ENCODE results near the gene HMCN2.

Gene HMCN2

GRCh38 chr9:130383979-130384676, 118.6 kb downstream of the HMCN2 start:
- H3K9ac ChIP-seq (ENCODE audit: low read length): no peak overlapping the region
- no peak overlapping the region for H3K4me3 ChIP-seq (ENCODE audit: low read length)
- H4K20me1 ChIP-seq (ENCODE audit: insufficient read depth, low read length): no peaks in the 10 kb centered on the region
- H3K27ac ChIP-seq (ENCODE audit: low read length): no peak overlapping the region
- H3K4me2 ChIP-seq (ENCODE audit: low read depth, low read length): no peak overlapping the region
- no peaks in the 10 kb centered on the region for H3F3A ChIP-seq (ENCODE audit: insufficient read depth, low read length)
- no peak overlapping the region for H2AFZ ChIP-seq (ENCODE audit: low read length)
- no peak for DNase-seq
- H3K27me3 ChIP-seq (replicated peaks; ENCODE audit: insufficient read depth, low read length): peaks cover 97% of the 10 kb centered on the region
- H3K9me3 ChIP-seq (replicated peaks; ENCODE audit: insufficient read depth, low read length): no peaks in the 10 kb centered on the region
- no peaks in the 10 kb centered on the region for H3K9me2 ChIP-seq (replicated peaks; ENCODE audit: insufficient read depth, low read length)
- no peak for TF ChIP-seq EZH2 (optimal IDR thresholded peaks at IDR 0.05; ENCODE audit: low read depth, low read length)
- TF ChIP-seq CTCF (IDR thresholded peaks at IDR 0.05; ENCODE audit: low read length): no peak
- no peak for TF ChIP-seq EZH2phosphoT487 (IDR thresholded peaks at IDR 0.05; ENCODE audit: low read length)
- no peaks in the 10 kb centered on the region for H3K4me1 ChIP-seq (ENCODE audit: low read length)
- H3K79me2 ChIP-seq (ENCODE audit: low read length): no peaks in the 10 kb centered on the region
- H3K36me3 ChIP-seq (replicated peaks; ENCODE audit: insufficient read depth, low read length): no peaks in the 10 kb centered on the region

GRCh38 chr9:130385257-130385656, 119.7 kb downstream of the HMCN2 start:
- no peaks in the 10 kb centered on the region for H3K79me2 ChIP-seq (ENCODE audit: low read length)
- H3K4me1 ChIP-seq (ENCODE audit: low read length): no peaks in the 10 kb centered on the region
- no peaks in the 10 kb centered on the region for H3F3A ChIP-seq (ENCODE audit: insufficient read depth, low read length)
- no peak overlapping the region for H2AFZ ChIP-seq (ENCODE audit: low read length)
- TF ChIP-seq EZH2 (optimal IDR thresholded peaks at IDR 0.05; ENCODE audit: low read depth, low read length) (no peak), EZH2phosphoT487 (IDR thresholded peaks at IDR 0.05; ENCODE audit: low read length) (no peak), CTCF (IDR thresholded peaks at IDR 0.05; ENCODE audit: low read length) (no peak)
- peaks cover 97% of the 10 kb centered on the region for H3K27me3 ChIP-seq (replicated peaks; ENCODE audit: insufficient read depth, low read length)
- no peaks in the 10 kb centered on the region for H3K36me3 ChIP-seq (replicated peaks; ENCODE audit: insufficient read depth, low read length)
- H3K27ac ChIP-seq (ENCODE audit: low read length): no peak overlapping the region
- no peak overlapping the region for H3K4me3 ChIP-seq (ENCODE audit: low read length)
- H3K9me3 ChIP-seq (replicated peaks; ENCODE audit: insufficient read depth, low read length): no peaks in the 10 kb centered on the region
- H3K9me2 ChIP-seq (replicated peaks; ENCODE audit: insufficient read depth, low read length): no peaks in the 10 kb centered on the region
- H3K9ac ChIP-seq (ENCODE audit: low read length): no peak overlapping the region
- H3K4me2 ChIP-seq (ENCODE audit: low read depth, low read length): no peak overlapping the region
- no peaks in the 10 kb centered on the region for H4K20me1 ChIP-seq (ENCODE audit: insufficient read depth, low read length)
- DNase-seq: no peak

GRCh38 chr9:130387398-130387797, 121.8 kb downstream of the HMCN2 start:
- TF ChIP-seq EZH2 (optimal IDR thresholded peaks at IDR 0.05; ENCODE audit: low read depth, low read length): no peak
- no peak for TF ChIP-seq EZH2phosphoT487 (IDR thresholded peaks at IDR 0.05; ENCODE audit: low read length)
- TF ChIP-seq CTCF (IDR thresholded peaks at IDR 0.05; ENCODE audit: low read length): no peak
- Histone ChIP-seq H3K79me2 (ENCODE audit: low read length) (no peaks in the 10 kb centered on the region), H4K20me1 (ENCODE audit: insufficient read depth, low read length) (no peaks in the 10 kb centered on the region), H3F3A (ENCODE audit: insufficient read depth, low read length) (no peaks in the 10 kb centered on the region), H3K27me3 (replicated peaks; ENCODE audit: insufficient read depth, low read length) (peaks cover 98% of the 10 kb centered on the region), H3K9me3 (replicated peaks; ENCODE audit: insufficient read depth, low read length) (no peaks in the 10 kb centered on the region), H3K9ac (ENCODE audit: low read length) (no peak overlapping the region), H3K9me2 (replicated peaks; ENCODE audit: insufficient read depth, low read length) (no peaks in the 10 kb centered on the region), H3K4me3 (ENCODE audit: low read length) (no peak overlapping the region), H3K36me3 (replicated peaks; ENCODE audit: insufficient read depth, low read length) (no peaks in the 10 kb centered on the region), H3K4me2 (ENCODE audit: low read depth, low read length) (no peak overlapping the region), H3K27ac (ENCODE audit: low read length) (no peak overlapping the region), H3K4me1 (ENCODE audit: low read length) (no peaks in the 10 kb centered on the region), H2AFZ (ENCODE audit: low read length) (no peak overlapping the region)
- DNase-seq: no peak
